Measurements from ENCODE around the gene MTG1.
"Not testable (repeated sequence)": the region's sequence is repeated elsewhere in the genome, so short reads cannot be mapped to it uniquely, and the experiment has no call there.

Gene MTG1

GRCh38 chr10:133358925-133359310, 35.0 kb upstream of the MTG1 start:
- DNase-seq (ENCODE audit: low spot score), result no peak

- DNase-seq (ENCODE audit: low spot score), result no peak
Observed at GRCh38 chr10:133359554-133359971, 34.4 kb upstream of the MTG1 start.

GRCh38 chr10:133359972-133360610, 33.9 kb upstream of the MTG1 start:
- DNase-seq (ENCODE audit: low spot score), result no peak

DNA sequence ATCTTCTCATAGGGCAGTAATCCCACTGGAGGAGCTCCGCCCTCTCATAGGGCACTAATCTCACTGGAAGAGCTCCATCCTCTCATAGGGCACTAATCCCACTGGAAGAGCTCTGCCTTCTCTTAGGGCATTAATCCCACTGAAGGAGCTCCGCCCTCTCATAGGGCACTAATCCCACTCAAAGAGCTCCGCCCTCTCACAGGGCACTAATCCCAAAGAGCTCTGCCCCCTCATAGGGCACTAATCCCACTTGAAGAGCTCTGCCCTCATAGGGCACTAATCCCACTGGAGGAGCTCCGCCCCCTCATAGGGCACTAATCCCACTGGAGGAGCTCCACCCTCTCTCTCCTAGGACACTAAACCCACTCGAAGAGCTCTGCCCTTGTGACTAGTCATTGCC, 32.7 kb upstream of the MTG1 start:
- DNase-seq (ENCODE audit: low spot score), result no peak

- DNase-seq (ENCODE audit: low spot score), result no peak
Observed at GRCh38 chr10:133361773-133362441, 32.0 kb upstream of the MTG1 start.

GRCh38 chr10:133362846-133363245, 31.1 kb upstream of the MTG1 start:
- DNase-seq (ENCODE audit: low spot score), result no peak

GRCh38 chr10:133364645-133365431, 29.1 kb upstream of the MTG1 start:
- DNase-seq (ENCODE audit: low spot score), result no peak

DNA sequence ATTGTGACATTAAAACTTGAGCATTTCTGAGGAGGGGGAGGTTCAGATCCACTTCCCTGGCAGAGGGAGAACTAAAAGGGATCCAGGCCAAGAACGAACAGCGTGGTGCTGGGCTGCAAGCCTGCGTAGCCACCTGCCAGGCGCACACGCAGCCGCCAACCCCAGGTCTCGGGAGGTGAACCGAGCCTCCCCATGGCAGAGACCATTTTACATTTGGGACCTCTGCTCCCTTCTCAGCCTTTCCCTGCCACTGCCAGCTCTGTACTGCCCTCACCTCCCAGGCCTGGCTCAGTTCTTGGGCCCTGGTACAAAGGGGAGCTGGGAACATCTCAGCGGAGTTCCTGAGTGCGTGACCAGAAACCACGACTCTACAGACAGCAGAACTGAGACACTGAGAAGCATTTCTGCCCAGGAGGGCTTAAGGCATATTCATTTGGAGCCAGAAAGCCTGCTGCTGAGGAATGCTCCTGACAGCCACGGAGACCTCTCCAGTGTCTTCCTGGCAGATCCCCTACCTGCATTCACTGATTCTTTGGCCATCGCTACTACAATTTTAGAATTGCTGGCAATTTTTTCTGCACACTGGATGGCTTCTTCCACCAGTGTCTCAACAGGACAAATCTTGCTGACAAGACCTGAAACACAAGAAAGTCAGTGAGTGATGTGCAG, 28.4 kb upstream of the MTG1 start:
- DNase-seq (ENCODE audit: low spot score), result no peak

- DNase-seq (ENCODE audit: low spot score), result no peak
Observed at GRCh38 chr10:133366130-133366478, 27.9 kb upstream of the MTG1 start.

DNA sequence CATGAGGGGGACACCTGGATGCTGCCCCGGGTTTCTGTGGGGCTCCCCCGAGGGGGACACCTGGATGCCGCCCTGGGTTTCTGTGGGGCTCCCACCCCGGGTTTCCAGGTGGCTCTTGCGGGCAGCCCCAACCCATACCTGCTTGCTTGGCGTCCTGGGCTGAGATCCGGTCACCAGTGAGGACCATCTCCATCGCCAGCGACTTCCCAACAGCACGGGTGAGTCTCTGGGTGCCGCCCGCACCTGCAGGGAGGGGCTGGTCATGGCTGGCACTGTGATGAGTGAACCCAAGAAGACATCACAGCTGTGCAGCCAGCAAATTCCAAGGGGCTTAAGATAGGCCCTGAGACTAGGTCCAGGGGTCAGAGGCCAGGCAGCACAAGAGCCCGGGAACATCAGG, 27.2 kb upstream of the MTG1 start:
- no peak for DNase-seq (ENCODE audit: low spot score)

- DNase-seq (ENCODE audit: low spot score), result not testable (repeated sequence)
Observed at GRCh38 chr10:133367461-133367860, 26.5 kb upstream of the MTG1 start.

- no peak for DNase-seq (ENCODE audit: low spot score)
Observed at GRCh38 chr10:133368153-133368552, 25.8 kb upstream of the MTG1 start.

DNA sequence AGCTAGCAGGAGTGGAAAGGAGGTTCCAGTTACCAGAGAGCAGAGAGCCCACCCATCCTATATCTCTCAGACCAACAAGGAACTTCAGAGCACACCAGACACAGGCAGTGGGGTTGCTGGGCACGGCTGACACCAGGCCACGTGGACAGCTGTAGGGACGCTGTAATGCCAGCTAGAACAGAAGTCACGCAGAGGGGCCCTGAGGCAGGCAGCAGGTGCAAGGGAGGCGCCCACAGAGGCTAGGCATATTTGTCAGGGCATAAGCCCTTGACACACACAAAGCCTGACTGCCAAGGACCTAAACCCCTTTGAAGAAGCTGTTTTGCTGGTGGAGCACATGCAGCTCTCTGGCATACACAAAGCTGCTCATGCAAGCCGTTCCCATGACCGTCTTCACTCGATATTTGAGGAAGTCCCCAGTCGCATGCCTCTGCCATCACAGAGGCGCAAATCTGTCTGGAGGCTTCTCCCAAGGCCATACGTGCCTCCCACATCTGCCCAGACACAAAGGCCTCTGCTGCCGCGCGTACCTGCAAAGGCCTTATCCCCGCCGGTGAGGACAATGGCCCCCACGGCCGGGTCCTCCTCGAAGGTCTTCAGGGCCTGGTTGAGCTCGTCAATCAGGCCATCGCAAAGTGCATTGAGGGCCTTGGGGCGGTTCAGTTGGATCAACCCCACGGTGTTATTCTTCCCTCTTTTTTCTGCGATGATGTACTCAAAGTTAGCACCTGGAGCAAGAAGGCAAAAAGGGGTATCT, 23.7 kb upstream of the MTG1 start:
- DNase-seq (ENCODE audit: low spot score), result no peak

- DNase-seq (ENCODE audit: low spot score), result no peak
Observed at GRCh38 chr10:133372507-133372906, 21.4 kb upstream of the MTG1 start.

- peak; percentile 91 for DNase-seq (ENCODE audit: low spot score)
Observed at GRCh38 chr10:133373174-133374090, 20.5 kb upstream of the MTG1 start, which contains the start of gene ECHS1. ECHS1 (minus strand) TSS chr10:133373354; CDS start chr10:133373333, 21 bp downstream.

GRCh38 chr10:133375357-133376115, 18.4 kb upstream of the MTG1 start:
- no peak for DNase-seq (ENCODE audit: low spot score)

DNA sequence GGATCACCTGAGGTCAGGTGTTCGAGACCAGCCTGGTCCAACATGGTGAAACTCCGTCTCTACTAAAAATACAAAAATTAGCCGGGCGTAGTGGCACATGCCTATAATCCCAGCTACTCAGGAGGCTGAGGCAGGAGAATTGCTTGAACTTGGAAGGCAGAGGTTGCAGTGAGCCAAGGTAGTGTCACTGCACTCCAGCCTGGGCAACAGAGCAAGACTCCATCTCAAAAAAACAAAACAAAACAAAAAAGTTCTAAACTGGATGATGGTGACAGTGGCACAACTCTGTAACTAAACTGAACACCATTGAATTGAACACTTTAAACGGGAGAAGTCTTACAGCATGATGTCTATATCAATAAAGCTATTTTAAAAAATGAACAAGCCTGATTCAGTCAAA, 17.8 kb upstream of the MTG1 start:
- not testable (repeated sequence) for DNase-seq (ENCODE audit: low spot score)

DNA sequence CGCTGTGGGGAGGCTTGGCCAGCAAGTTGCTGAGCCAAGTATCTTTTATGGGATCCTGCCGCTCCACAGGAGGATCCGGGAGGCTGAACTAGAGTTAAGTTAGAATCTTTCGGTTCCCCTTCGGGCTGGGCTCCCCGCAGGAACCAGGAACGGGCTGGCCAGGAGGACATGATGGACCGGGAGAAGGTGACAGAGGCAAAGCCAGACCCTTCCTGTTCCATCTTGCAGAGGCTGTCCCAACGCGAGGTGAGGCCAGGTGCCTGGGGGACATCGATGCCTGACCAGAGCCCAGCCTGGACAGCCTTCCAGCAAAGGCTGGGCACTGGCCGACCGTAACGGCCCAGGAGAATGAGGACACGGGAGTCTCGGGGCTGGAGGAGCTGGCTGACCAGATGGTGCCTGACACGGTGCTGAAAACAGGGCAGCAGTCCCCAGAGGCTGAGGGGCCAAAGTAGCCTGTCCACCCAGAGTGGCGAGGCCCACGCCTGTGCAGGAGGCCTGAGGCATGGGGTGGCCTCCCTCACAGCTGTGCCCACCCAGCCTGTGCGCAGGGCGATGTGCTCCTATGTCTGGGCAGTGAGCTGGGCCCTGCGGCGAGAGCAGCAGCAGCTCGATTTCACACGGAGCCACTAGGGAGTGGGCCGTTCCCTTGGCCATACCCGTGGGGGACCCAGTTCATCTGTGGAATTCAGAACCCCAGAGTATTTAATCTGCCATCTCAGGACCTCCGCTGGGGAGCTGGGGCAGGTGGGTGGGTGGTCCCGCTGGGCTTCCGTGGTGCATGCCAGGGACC, 16.7 kb upstream of the MTG1 start:
- DNase-seq (ENCODE audit: low spot score), result no peak

- no peak for DNase-seq (ENCODE audit: low spot score)
Observed at GRCh38 chr10:133377818-133378250, 16.1 kb upstream of the MTG1 start.
